SIG-M5 treated with dmso at 0.1 percent for 504 hours (cell line): Measurements from ENCODE around the gene CCP110.
A peak's percentile ranks its signal among the peaks of the same experiment; 100 is the strongest.

Experiments
- DNase-seq: peaks from one replicate; lab custom pipeline; 2025; ENCODE audit not compliant: unreplicated experiment; lab: John Stamatoyannopoulos, UW

The CCP110 gene

DNA sequence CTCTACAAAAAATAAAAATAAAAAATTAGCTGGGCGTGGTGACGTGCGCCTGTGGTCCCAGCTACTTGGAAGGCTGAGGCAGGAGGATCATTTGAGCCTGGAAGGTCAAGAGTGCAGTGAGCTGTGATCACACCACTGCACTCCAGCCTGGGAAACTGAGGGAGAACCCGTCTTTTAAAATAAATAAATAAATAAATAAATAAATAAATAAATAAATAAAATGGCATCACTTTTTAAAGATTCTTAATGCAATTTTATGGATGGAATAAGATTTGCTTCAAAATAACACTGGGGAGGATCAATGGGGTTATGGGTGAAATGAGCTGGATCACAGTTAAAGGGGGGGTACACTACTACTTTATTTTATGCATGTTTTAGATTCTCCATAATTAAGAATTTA lies 16.8 kb upstream of the CCP110 start:
- DNase-seq: no peak

- no peak for DNase-seq
These were observed 15.9 kb upstream of the CCP110 start for GRCh38 chr16:19507867-19508266.

DNA sequence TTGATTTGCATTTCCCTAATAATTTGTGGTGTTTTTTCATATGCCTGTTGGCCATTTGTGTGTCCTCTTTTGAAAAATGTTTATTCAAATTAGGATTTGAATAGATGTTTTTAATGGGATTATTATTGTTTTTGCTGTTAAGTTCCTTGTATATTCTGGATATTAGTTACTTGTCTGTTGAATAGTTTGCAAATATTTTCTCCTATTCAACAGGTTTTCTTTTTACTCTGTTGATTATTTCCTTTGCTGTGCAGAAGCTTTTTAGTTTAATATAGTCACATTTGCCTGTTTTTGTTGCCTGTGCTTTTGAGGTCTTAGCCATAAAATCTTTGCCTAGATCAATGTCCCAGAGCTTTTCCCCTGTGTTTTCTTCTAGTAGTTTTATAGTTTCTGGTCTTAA lies 11.4 kb upstream of the CCP110 start:
- no peak for DNase-seq

DNA sequence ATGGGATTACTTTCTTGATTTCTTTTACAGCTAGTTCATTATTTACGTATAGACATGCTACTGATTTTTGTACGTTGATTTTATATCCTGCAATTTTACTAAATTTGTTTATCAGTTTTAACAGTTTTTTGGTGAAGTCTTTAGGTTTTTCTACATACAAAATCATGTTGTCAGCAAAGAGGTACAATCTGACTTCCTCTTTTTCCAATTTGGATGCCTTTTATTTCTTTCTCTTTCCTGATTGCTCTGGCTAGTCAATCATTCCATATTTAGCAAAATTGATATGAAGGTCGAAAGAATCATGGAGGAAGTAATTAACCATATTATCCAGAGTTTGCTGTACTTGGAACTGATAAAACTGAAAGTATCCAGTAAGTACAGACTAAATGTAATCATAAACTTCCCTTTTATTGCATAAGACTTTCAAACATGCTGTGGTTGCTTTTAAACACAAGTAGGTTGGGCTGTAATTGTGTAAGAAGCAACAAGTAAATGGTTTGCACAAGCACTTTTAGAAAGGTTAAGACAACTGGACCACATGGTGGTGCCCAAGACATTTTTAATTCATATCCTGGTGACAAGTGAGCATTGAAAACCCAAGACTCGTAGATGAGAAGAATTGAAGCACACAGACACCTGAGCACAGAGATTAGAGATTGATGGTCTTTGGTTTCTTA lies 10.2 kb upstream of the CCP110 start:
- DNase-seq: peak; percentile 87

DNA sequence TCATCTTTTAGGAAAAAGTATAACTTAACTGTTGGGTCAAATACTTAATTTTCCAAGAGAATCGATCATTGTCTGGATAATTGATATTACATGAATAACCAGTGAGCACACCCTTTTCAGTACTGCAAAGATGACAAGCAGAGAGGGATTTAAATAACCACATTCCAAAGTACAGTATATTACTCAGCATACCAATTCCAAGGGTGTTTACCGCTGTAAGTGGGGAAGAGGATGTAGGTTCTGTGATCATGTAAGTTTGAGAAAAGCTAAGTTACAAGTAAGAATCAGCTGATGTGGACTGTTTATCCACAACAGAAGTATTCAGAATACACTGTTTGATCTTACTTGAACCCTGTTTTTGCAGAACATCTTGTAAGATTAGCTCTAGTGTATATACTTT lies 8.0 kb upstream of the CCP110 start:
- no peak for DNase-seq

DNA sequence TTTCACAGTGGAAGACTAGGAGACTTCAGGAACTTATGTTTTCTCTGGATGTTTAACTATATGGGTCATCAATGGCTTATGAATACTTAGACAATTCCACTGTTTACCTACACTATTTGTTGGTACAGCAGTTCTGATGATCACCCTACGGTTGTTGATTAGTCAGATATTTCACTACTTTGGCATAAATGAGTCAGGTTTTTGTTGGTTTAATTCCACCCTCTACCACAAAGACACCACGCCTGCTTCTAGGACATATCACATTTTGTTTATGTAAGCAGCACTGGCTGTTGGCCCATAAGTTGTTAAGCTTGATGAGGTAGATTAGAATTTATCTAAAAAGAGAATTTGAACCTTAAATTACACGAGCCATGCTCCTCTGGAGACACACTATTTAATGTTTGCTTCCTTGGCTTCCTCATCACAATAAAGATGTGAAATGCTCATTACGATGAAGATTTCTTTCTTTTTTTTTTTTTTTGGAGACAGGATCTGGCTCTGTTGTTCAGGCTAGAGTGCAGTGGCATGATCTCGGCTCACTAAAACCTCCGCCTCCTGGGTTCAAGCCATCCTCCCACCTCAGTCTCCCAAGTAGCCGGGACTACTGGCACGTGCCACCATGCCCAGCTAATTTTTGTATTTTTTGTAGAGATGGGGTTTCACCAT lies 6.2 kb upstream of the CCP110 start:
- DNase-seq: no peak

GRCh38 chr16:19518388-19518787 lies 5.4 kb upstream of the CCP110 start:
- no peak for DNase-seq

GRCh38 chr16:19520861-19521331 lies 2.8 kb upstream of the CCP110 start:
- DNase-seq: no peak

DNA sequence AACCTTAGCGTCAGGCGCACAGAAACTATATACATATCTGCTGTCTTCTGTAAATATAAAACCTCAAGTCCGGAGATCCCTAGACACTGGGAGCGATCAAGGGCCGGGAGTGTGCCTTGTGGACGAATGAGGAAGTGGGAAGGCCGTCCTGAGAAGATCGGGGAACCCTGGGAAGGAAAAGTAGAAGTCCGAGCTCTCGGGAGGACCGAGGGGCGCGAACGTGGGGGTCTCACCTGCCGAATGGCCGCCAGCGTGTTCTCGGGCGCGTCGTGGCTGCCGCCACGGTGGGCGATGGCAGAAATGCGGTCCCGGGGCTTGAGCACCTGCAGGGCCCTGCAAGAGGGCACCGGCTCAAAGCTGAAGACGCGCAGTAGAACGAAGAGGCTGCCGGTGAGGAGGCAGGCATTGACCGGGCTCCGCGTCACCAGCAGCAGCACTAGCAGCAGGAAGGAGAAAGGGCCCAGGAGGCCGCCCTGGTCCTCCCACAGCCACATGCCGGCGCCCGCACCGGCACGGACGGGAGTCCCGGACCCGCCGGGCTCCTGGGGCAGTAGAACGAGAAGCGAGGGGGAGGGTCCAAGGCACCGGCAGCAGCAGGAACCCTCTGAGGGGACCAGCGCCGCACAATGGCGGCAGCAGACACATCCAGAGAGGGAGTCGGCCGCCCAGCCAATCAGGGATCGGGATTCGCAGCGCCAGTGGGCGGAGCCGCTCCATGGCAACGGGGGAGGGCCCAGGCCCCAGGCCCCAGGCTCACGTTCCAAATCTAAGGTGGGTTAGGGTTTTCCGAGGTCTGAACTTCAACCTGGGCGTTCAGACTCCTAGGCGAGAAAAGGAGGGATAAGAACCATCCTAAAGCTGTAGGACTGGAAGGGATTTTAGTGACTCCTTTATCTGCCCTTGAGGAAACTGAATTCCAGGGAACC lies 2.0 kb upstream of the CCP110 start, which contains the start of gene GDE1:
Gene GDE1, minus strand, starts transcription at position 628 of the 926 bp plus-strand sequence. Its CDS starts 134 bp downstream, at position 494.
- DNase-seq: peak; percentile 86

- no peak for DNase-seq
These were observed 1.4 kb upstream of the CCP110 start for GRCh38 chr16:19522397-19522732.

DNA sequence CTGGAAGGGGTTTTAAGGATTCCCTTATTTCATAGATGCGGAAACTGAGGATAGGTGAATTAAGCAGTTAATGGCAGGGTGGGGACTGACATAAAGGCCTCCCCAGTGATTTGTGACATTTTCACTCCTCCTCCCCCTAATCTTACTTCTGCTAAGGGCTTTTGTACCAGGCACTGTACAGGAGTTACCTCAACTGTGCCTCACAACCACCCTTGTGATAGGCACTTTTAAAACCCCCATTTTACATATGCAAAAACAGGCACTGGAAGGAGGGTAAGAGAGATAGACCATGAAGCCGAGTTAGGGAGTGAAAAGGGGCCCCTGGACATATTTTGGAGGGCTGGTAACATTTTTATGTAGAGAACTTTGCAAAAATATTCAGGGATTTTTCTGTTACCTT lies 982 bp upstream of the CCP110 start:
- DNase-seq: no peak

- DNase-seq: no peak
These were observed 571 bp upstream of the CCP110 start for GRCh38 chr16:19523184-19523558.

DNA sequence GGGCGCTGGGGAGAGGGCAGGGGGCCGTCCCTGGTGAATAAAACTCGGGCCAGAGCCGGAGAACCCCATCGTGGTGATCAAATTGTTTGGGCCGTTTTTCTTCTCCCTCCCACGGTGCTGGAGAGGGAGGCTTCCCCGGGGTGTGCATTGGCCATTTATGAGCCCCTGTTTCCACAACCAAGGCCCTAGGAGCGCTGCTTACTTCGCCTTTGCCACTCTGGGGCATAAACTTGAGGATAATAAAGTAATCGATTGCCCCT lies 544 bp downstream of the CCP110 start:
- no peak for DNase-seq

GRCh38 chr16:19524616-19525384 lies 1.1 kb downstream of the CCP110 start:
- DNase-seq: peak; percentile 58

DNA sequence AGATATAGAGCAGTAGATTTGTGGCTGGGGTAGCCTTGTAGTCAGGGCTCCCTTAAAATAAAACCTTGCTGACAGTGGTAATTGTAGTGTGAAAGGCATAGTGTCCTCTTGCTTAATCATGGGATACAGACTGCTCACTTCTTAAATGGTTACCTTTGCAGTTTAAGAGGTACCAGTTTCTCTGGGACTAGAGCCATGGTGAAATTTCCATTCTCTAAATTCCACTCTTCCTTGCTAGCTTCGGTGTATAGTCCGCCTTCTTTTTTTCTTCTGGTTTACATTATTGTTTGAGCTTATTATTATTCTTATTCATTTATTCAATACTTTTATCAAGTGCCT lies 1.6 kb downstream of the CCP110 start:
- no peak for DNase-seq

- no peak for DNase-seq
These were observed 3.4 kb downstream of the CCP110 start for GRCh38 chr16:19527161-19527560.

DNA sequence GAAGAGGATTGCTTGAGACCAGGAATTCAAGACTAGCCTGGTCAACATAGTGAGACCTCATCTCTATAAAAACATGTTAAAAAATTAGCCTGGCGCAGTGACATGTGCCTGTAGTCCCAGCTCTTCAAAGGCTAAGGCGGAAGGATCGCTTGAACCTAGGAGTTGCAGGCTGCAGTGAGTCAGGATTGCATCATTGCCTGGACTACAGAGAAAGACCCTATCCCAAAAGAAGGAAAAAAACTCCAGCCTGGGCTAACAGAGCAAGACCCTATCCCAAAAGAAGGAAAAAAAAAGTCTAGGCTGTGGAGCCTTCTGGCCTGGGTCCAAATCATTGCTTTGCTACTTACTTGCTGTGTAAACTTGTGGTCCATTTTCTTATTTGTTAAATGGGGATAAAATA lies 4.9 kb downstream of the CCP110 start:
- no peak for DNase-seq

DNA sequence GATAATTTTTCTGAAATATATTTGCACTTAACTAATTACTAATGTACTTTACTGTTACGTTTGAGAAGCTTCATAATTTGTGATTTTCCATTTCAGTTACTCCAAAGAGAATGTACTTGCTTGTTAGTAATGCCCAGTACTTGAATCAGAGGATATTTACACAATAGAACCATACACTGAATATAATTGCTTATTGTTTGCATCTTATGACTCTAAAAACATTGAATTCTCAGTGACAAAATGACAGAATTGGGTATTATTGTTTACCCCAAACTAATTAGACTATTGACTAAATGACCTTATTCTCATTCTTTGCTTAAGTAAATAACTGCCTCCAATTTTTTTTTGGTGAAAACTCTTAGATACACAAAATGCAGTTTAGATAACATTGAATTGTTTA lies 8.9 kb downstream of the CCP110 start:
- no peak for DNase-seq

DNA sequence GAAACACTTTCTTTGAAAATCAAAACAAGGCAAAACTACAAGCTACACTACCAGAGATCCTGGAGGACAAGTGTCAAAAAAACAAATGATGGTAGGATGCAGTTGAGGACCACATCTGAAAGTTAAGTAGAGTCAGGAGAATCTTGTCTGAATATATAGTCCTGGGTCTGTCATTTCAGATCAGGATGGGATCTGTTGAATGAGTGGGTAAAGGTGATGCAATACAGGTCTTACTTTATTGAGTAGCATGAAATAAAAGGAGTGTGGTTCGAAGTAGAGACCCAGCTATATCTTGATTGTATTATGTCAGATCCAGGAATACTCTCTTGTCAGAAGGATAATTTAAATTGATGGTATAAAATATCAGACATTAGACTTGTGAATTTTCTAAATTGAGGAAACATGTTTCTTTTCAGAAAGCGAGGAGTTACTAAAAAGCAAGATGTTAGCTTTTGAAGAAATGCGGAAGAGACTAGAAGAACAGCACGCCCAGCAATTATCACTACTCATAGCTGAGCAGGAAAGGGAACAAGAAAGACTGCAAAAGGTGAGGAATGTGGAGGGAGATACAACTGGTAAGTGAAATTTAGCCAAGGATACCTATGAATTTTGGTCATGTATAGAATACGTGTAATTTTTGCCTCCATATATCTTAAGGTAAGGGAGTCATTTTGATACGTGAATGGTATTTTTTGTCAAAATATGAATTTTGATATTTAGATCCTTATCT lies 16.7 kb downstream of the CCP110 start:
- no peak for DNase-seq

GRCh38 chr16:19542138-19542821 lies 18.5 kb downstream of the CCP110 start:
- DNase-seq: no peak
